GM21447 (cell line): ENCODE measurements around the gene RBP2.

Experiments used
- ATAC-seq: cut with Tn5 transposase; IDR thresholded peaks from one replicate; pipeline ENCODE4 v1.9.1; 2021; ENCODE audit not compliant: unreplicated experiment

Gene RBP2

DNA sequence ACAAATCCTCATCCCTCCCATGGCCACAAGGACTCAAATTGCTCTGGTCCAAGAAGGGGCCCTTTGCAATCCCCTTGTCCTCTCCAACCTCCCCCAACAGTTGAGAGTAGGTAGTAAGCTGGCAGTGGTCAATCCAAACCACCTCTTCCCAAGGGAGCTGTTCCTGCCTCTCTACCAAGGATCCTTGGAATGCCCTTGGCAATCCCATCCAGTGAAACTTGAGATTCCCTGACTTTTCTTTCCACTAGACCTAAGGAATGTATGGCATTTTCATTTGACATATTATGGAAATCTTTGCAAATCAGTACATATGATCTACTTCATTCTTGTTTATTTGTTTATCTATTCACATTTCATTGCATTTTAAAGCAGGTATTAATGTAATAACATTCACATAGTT is 4.8 kb upstream of the RBP2 start:
- no peak for ATAC-seq

DNA sequence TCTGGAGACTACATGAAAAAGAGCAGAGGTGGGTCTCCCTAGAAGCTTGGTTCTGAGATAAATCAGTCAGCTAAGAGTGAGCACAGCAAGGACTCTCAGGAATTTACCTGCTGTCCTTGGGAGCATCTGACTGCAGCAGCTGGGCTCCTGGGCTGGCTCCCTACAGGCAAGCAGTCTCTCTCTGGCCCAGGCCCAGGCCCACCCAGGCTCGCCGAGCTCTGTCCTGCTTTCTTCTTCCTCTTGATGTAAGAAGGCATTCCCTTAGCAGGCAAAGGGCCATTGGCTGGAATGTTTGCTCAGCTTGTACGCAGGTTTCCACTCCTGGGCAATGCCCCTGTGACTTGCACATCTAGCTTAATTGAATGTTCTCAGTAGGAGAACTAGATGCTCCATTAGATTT is 4.3 kb upstream of the RBP2 start:
- ATAC-seq, result no peak

DNA sequence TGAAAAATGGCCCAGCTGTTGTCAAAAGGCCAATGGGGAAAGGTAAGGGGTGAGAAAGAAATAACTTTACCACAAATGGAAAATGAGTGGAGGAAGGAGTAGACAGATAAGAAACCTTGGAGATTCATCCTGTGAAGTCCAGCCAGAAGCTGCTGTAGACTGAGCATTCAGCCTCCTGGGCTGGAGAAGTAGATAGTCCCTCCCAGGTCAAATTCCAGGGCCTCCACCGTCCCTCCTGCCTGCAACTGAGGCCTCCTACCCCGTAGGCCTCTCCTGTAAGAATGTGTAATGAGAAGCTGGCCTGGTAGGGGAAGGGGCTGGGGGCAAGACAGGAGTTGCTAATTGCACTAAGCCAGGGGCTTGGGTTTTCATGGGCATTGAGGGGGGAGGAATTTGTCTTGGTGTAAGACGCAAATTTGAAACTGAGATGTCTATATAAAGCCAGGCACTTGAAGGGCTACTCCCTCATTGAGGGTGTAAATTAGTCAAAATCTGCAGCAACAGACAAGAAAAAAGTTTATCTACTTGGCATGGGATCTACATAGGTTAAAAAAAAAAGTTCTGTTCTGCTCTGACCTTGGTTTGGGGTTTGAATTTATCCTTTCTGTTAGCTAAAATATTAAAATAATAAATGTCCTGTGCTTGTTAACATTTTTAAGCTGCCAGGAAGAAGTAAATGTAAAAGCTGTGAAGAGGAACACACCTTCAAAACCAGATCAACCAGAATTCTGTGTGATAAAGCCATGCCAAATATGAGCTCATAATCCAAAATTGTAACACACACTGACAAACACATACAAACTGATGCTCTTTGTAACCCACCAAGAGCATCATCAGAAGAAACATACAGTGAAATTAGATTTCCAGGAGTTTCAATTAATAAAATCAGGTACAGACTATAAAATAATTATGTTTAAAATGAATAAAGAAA is 1.7 kb upstream of the RBP2 start:
- ATAC-seq, result no peak

- no peak for ATAC-seq
Measured at GRCh38 chr3:139473155-139473771, 3.1 kb downstream of the RBP2 start.

DNA sequence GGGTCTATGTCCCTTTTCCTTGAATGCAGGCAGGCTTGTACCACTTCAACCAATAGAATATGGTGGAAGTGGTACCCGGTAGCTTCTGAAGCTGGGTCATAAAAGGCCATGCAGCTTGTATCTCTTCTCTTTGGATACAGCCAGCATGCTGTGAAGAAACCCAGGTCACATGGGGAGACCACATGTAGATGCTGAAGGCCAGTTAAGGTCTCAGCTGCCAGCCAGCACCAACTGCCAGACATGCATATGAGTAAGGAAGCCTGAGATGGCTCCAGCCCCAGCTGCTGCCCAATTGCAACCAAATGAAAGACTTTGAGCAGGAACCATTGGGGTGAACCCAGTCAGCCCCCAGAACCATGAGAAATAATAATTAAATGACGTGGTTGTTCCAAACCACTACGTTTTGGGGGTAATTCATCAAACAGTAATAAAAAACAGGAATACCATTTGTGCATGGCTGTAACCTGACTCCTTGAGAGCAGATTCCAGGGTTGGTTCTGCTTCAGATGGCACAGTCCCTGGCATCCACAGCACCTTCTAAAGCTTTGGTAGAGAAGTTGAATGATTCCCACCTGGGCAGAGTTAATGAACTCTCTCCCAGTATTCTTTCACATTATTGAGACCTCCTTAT is 3.8 kb downstream of the RBP2 start:
- ATAC-seq, result no peak

GRCh38 chr3:139470199-139470598 is 6.1 kb downstream of the RBP2 start:
- no peak for ATAC-seq

GRCh38 chr3:139468399-139468798 is 7.9 kb downstream of the RBP2 start:
- ATAC-seq, result no peak

- no peak for ATAC-seq
Measured at GRCh38 chr3:139466360-139466759, 10.0 kb downstream of the RBP2 start.

- no peak for ATAC-seq
Measured at GRCh38 chr3:139465636-139466035, 10.7 kb downstream of the RBP2 start.

GRCh38 chr3:139463466-139463865 is 12.8 kb downstream of the RBP2 start:
- no peak for ATAC-seq

GRCh38 chr3:139460529-139460928 is 15.8 kb downstream of the RBP2 start:
- no peak for ATAC-seq

DNA sequence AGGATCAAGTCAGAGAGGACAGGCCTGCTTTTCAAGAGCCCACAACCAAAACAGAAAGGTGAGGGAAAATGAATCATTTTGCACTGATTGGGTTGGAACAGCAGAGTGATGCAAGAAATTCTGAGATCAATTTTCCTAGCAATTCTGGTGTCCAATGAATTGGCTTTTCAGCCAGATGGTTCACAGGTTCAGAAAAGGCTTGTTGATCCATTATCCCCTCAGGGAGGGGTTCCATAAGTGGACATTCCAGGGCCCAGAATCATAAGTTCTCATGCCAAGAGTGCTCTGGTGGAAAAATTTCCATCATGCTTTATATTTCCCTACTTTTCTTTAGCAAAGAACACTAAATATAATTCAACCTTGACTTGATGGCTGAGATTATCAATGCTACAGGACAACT is 16.2 kb downstream of the RBP2 start:
- ATAC-seq, result no peak

DNA sequence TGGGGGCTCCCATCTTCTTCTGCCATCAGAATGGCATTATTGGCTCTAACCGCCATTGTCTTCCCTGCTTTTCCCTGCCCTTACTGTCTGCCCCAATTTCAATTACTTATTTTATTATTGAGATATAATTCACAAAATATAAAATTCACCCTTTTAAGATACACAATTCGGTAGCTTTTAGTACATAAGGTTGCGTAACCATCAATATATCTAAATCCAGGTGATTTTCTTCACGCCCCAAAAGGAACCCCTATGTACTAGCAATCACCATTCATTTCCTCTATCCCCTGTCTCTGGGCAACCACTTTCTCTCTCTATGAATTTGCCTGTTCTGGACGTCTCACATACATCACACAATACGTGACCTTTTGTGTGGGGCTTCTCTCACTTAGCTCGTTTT is 18.0 kb downstream of the RBP2 start:
- no peak for ATAC-seq

- ATAC-seq, result no peak
Measured at GRCh38 chr3:139457066-139457465, 19.2 kb downstream of the RBP2 start.

GRCh38 chr3:139456386-139456785 is 19.9 kb downstream of the RBP2 start:
- ATAC-seq, result no peak

DNA sequence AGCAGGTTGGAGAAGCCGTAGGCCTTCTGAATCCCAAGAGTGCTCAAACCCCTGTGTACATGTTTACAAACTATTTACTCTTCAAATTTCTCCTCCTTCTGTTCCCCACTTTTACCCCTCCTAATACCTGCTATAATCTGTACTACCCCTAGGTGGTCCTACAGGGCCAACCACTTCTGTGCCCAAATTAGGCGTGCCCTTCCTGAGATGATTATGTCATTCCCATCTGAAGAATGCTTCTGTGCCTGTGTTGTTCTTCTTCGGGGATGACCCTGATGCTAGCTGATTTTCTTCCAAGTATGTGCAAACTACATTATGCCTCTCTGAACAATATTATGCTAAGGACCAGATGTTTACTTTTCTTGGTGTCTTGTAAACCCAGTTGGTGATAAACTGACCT is 20.5 kb downstream of the RBP2 start:
- no peak for ATAC-seq

- ATAC-seq, result no peak
Measured at GRCh38 chr3:139455206-139455605, 21.1 kb downstream of the RBP2 start.

GRCh38 chr3:139454346-139454745 is 22.0 kb downstream of the RBP2 start:
- ATAC-seq, result no peak

DNA sequence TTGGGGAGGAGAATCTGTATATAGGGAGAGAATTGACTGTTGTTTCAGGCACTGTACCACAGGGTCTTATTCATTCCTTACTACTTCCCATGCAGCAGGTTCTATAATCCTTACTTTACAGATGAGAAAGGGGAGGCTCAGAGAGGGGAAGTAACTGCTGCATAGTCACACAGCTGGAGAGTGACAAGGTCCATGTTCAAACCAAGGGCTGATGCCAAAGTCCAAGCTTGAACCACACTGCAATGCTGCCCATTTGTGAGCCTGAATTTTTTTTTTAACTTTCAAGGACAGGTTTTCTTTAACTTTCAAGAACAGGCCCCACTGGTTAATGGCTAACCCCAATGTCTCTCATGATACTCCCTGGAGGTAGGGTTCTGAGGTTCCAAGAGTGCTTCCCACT is 26.2 kb downstream of the RBP2 start:
- ATAC-seq, result no peak

- ATAC-seq, result no peak
Measured at GRCh38 chr3:139449566-139449965, 26.8 kb downstream of the RBP2 start.

- ATAC-seq, result no peak
Measured at GRCh38 chr3:139448104-139448503, 28.2 kb downstream of the RBP2 start.

- ATAC-seq, result no peak
Measured at GRCh38 chr3:139447486-139447885, 28.8 kb downstream of the RBP2 start.
